ENCODE data around the gene SIRT1. TPM values are rescaled to one million over a fixed set of nuclear protein-coding genes. Genes with fewer than 3 reads are reported as not detected.
"Not testable (repeated sequence)": the region's sequence is repeated elsewhere in the genome, so short reads cannot be mapped to it uniquely, and the experiment has no call there.

Gene SIRT1
- total RNA-seq, 1 donor from 2014 or later, result 25.6 TPM

DNA sequence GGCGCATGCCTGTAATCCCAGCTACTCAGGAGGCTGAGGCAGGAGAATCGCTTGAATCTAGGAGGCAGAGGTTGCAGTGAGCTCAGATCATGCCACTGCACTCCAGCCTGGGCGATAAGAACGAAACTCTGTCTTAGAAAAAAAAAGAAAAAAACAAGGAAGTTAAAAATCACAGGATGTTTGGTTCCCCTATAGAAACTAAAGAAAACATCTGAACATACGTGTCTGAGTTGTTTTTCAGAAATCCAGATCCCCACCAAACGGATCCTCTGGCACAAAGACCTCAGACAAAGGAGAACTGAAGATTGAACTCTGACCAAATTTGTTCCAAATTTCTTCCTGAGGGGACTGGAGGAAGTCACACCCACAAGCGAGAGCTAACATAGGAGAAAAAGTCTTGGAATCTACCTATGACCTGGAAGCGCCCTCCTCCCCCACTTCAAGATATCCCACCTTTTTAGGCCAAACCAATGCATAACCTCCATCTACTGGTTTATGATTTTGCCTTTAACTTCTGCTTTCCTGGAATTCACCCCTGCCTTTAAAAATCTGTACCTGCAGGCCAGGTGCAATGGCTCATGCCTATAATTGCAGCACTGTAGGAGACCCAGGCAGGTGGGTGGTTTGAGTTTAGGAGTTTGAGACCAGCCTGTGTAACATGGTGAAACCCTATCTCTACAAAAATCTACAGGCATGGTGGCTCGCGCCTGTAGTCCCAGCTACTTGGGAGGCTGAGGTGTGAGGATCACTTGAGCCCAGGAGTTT lies 19.7 kb upstream of the SIRT1 start:
- TF ChIP-seq, protein P1, sequence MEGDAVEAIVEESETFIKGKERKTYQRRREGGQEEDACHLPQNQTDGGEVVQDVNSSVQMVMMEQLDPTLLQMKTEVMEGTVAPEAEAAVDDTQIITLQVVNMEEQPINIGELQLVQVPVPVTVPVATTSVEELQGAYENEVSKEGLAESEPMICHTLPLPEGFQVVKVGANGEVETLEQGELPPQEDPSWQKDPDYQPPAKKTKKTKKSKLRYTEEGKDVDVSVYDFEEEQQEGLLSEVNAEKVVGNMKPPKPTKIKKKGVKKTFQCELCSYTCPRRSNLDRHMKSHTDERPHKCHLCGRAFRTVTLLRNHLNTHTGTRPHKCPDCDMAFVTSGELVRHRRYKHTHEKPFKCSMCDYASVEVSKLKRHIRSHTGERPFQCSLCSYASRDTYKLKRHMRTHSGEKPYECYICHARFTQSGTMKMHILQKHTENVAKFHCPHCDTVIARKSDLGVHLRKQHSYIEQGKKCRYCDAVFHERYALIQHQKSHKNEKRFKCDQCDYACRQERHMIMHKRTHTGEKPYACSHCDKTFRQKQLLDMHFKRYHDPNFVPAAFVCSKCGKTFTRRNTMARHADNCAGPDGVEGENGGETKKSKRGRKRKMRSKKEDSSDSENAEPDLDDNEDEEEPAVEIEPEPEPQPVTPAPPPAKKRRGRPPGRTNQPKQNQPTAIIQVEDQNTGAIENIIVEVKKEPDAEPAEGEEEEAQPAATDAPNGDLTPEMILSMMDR (IDR thresholded peaks at IDR 0.05), result no peak
- H3K4me1 Mint-ChIP-seq (ENCODE audit: unreplicated experiment), result no peaks in the 10 kb centered on the region
- H3K4me3 Mint-ChIP-seq (ENCODE audit: unreplicated experiment), result no peak overlapping the region
- no peaks in the 10 kb centered on the region for H3K27me3 Mint-ChIP-seq (ENCODE audit: unreplicated experiment)
- H3K27ac Mint-ChIP-seq (ENCODE audit: unreplicated experiment), result no peak overlapping the region
- no peak for DNase-seq (ENCODE audit: extremely low spot score, unreplicated experiment)
- H3K9me3 Mint-ChIP-seq (ENCODE audit: unreplicated experiment), result no peaks in the 10 kb centered on the region
- no peaks in the 10 kb centered on the region for H3K36me3 Mint-ChIP-seq (ENCODE audit: unreplicated experiment)

GRCh38 chr10:67868132-67868531 lies 16.3 kb upstream of the SIRT1 start:
- Mint-ChIP-seq H3K9me3 (ENCODE audit: unreplicated experiment) (no peaks in the 10 kb centered on the region), H3K27ac (ENCODE audit: unreplicated experiment) (no peak overlapping the region), H3K4me1 (ENCODE audit: unreplicated experiment) (no peaks in the 10 kb centered on the region), H3K27me3 (ENCODE audit: unreplicated experiment) (no peaks in the 10 kb centered on the region), H3K36me3 (ENCODE audit: unreplicated experiment) (no peaks in the 10 kb centered on the region), H3K4me3 (ENCODE audit: unreplicated experiment) (no peak overlapping the region)
- TF ChIP-seq, protein P1 (IDR thresholded peaks at IDR 0.05), result no peak
- no peak for DNase-seq (ENCODE audit: extremely low spot score, unreplicated experiment)

DNA sequence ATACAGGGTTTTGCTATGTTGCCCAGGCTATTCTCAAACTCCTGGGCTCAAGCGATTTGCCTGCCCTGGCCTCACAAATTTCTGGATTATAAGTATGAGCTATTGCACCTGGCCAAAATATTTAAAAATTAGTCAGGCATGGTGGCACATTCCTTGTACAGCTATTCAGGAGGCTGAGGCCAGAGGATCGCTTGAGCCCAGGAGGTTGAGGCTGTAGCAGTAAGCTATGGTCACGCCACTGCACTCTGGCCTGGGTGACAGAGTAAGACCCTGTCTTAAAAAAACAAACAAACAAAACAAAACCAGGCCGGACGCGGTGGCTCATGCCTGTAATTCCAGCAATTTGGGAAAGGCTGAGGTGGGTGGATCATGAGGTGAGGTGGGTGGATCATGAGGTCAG lies 14.5 kb upstream of the SIRT1 start:
- Mint-ChIP-seq H3K27me3 (ENCODE audit: unreplicated experiment) (no peaks in the 10 kb centered on the region), H3K4me1 (ENCODE audit: unreplicated experiment) (no peaks in the 10 kb centered on the region), H3K27ac (ENCODE audit: unreplicated experiment) (no peak overlapping the region), H3K9me3 (ENCODE audit: unreplicated experiment) (no peaks in the 10 kb centered on the region), H3K4me3 (ENCODE audit: unreplicated experiment) (no peak overlapping the region), H3K36me3 (ENCODE audit: unreplicated experiment) (no peaks in the 10 kb centered on the region)
- TF ChIP-seq, protein P1 (IDR thresholded peaks at IDR 0.05), result no peak
- DNase-seq (ENCODE audit: extremely low spot score, unreplicated experiment), result no peak

DNA sequence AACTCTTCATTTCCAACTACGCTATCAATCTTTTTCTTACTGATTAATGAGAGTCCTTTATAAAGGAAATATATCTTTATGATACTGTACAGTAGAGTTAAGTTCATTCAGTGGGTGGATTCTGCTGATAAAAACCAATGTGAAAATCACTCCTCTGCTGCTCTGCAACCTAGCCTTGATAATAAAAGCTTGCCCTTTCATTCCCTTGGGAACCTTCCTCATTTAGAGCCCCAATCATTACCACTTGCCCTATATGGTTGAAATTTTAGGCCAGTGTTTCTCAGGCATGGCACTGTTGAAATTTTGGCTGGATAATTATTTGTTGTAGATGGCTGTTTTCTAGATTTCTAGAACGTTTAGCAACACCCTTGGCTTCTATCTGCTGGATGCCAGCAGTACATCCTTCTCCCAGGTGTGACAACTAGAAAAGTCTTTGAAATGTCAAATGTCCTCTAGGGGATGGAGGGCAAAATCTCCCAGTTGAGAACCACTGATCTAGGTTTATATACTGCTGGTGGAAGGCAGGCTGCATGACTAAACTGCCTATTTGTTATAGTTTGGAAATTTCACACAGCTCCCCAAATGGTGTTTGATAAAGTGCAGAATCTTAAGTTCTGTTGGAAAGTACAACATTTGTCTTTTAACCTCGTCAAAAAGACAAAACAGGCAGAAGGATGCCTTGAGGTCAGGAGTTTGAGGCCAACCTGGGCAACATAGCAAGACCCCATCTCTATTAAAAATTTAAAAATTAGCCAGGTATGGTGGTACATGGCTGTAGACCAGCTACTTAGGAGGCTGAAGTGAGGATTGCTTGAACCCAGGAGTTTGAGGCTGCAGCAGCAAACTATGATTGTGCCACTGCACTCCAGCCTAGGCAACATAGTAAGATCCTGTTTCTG lies 8.9 kb upstream of the SIRT1 start:
- no peaks in the 10 kb centered on the region for H3K9me3 Mint-ChIP-seq (ENCODE audit: unreplicated experiment)
- H3K27ac Mint-ChIP-seq (ENCODE audit: unreplicated experiment), result no peak overlapping the region
- no peaks in the 10 kb centered on the region for H3K27me3 Mint-ChIP-seq (ENCODE audit: unreplicated experiment)
- TF ChIP-seq, protein P1 (IDR thresholded peaks at IDR 0.05), result no peak
- DNase-seq (ENCODE audit: extremely low spot score, unreplicated experiment), result no peak
- no peaks in the 10 kb centered on the region for H3K4me1 Mint-ChIP-seq (ENCODE audit: unreplicated experiment)
- no peak overlapping the region for H3K4me3 Mint-ChIP-seq (ENCODE audit: unreplicated experiment)
- H3K36me3 Mint-ChIP-seq (ENCODE audit: unreplicated experiment), result no peaks in the 10 kb centered on the region

DNA sequence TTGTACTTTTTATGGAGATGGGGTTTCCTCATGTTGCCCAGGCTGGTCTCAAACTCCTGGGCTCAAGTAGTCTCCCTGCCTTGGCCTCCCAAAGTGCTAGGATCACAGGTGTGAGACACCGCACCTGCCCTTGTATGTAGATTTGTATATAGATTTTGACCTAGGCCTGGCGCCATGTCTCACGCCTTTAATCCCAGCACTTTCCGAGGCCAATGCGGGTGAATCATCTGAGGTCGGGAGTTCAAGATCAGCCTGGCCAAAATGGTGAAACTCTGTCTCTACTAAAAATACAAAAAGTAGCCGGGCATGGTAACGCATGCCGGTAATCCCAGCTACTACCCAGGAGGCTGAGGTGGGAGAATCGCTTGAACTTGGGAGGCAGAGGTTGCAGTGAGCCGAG lies 7.0 kb upstream of the SIRT1 start:
- H3K4me3 Mint-ChIP-seq (ENCODE audit: unreplicated experiment); H3K27ac Mint-ChIP-seq (ENCODE audit: unreplicated experiment); H3K27me3 Mint-ChIP-seq (ENCODE audit: unreplicated experiment); H3K4me1 Mint-ChIP-seq (ENCODE audit: unreplicated experiment); H3K9me3 Mint-ChIP-seq (ENCODE audit: unreplicated experiment); H3K36me3 Mint-ChIP-seq (ENCODE audit: unreplicated experiment): not testable (repeated sequence)
- peak; percentile 73 for DNase-seq (ENCODE audit: extremely low spot score, unreplicated experiment)

Measured in osteocyte (in vitro differentiated cells).